Measurements from ENCODE around the gene CSE1L. TPM values are rescaled to one million over a fixed set of nuclear protein-coding genes. Genes with fewer than 3 reads are reported as not detected.

CSE1L gene
- total RNA-seq, 1 experiment from 2014 or later, result 295 TPM

GRCh38 chr20:49028684-49029083 is 17.4 kb upstream of the CSE1L start:
- no peak overlapping the region for H3K9ac ChIP-seq (ENCODE audit: low read length)
- H3K27ac ChIP-seq (ENCODE audit: low read length), result no peak overlapping the region
- no peaks in the 10 kb centered on the region for H3K79me2 ChIP-seq (ENCODE audit: low read length)
- DNase-seq (peak; percentile 29), ATAC-seq (peak; percentile 78; the same call in 1 of the 2 replicates)
- no peaks in the 10 kb centered on the region for H3K4me1 ChIP-seq (ENCODE audit: insufficient read depth, low read length)
- H4K20me1 ChIP-seq (ENCODE audit: low read length), result no peaks in the 10 kb centered on the region
- peaks cover 60% of the 10 kb centered on the region for H3K36me3 ChIP-seq (ENCODE audit: low read depth, low read length)
- no peak overlapping the region for H3K4me2 ChIP-seq (ENCODE audit: low read length)
- BruUV-seq (replicated peaks), result no TSS peak
- ChIA-PET CTCF (interaction anchor here (0.6 kb wide), 1 partner anchor 16 kb away, joined by 5 read pairs; no protein-coding TSS in a partner anchor), POLR2A (ENCODE audit: unreplicated experiment) (no interaction called here)
- intact Hi-C loops (cut with micrococcal nuclease), result no loop called here
- no peaks in the 10 kb centered on the region for H3K9me3 ChIP-seq (ENCODE audit: low read length)
- TF ChIP-seq EZH2 (IDR thresholded peaks at IDR 0.05; ENCODE audit: low read length, unreplicated experiment) (no peak), EZH2phosphoT487 (IDR thresholded peaks at IDR 0.05; ENCODE audit: borderline replicate concordance, low read length) (no peak), CTCF (conservative IDR thresholded peaks at IDR 0.05; ENCODE audit: low read depth, low read length) (peak; percentile 66)
- no peak overlapping the region for H2AFZ ChIP-seq (ENCODE audit: low read length)
- H3F3A ChIP-seq (ENCODE audit: low read length, unreplicated experiment), result no peaks in the 10 kb centered on the region
- no peak overlapping the region for H3K4me3 ChIP-seq (ENCODE audit: low read length)
- H3K27me3 ChIP-seq (ENCODE audit: low read length), result no peaks in the 10 kb centered on the region
- no peaks in the 10 kb centered on the region for H3K9me2 ChIP-seq (replicated peaks; ENCODE audit: low read length)

GRCh38 chr20:49029203-49029602 is 16.9 kb upstream of the CSE1L start:
- H3K9ac ChIP-seq (ENCODE audit: low read length), result no peak overlapping the region
- DNase-seq (no peak), ATAC-seq (no peak)
- no peaks in the 10 kb centered on the region for H3F3A ChIP-seq (ENCODE audit: low read length, unreplicated experiment)
- H4K20me1 ChIP-seq (ENCODE audit: low read length), result no peaks in the 10 kb centered on the region
- H3K4me2 ChIP-seq (ENCODE audit: low read length), result no peak overlapping the region
- H3K36me3 ChIP-seq (ENCODE audit: low read depth, low read length), result peaks cover 60% of the 10 kb centered on the region
- TF ChIP-seq EZH2 (IDR thresholded peaks at IDR 0.05; ENCODE audit: low read length, unreplicated experiment), result no peak
- TF ChIP-seq CTCF (conservative IDR thresholded peaks at IDR 0.05; ENCODE audit: low read depth, low read length), result no peak
- TF ChIP-seq EZH2phosphoT487 (IDR thresholded peaks at IDR 0.05; ENCODE audit: borderline replicate concordance, low read length), result no peak
- H2AFZ ChIP-seq (ENCODE audit: low read length), result no peak overlapping the region
- H3K9me3 ChIP-seq (ENCODE audit: low read length), result no peaks in the 10 kb centered on the region
- H3K4me1 ChIP-seq (ENCODE audit: insufficient read depth, low read length), result no peaks in the 10 kb centered on the region
- H3K27me3 ChIP-seq (ENCODE audit: low read length), result no peaks in the 10 kb centered on the region
- no peak overlapping the region for H3K4me3 ChIP-seq (ENCODE audit: low read length)
- no TSS peak for BruUV-seq (replicated peaks)
- POLR2A ChIA-PET (ENCODE audit: unreplicated experiment), result no interaction called here
- intact Hi-C loops (cut with micrococcal nuclease), result no loop called here
- no peaks in the 10 kb centered on the region for H3K9me2 ChIP-seq (replicated peaks; ENCODE audit: low read length)
- H3K27ac ChIP-seq (ENCODE audit: low read length), result no peak overlapping the region
- no peaks in the 10 kb centered on the region for H3K79me2 ChIP-seq (ENCODE audit: low read length)
- CTCF ChIA-PET, result interaction anchor here (0.6 kb wide), 1 partner anchor 15 kb away, joined by 5 read pairs; no protein-coding TSS in a partner anchor

- Histone ChIP-seq H2AFZ (ENCODE audit: low read length) (no peak overlapping the region), H3K79me2 (ENCODE audit: low read length) (no peaks in the 10 kb centered on the region), H3K4me3 (ENCODE audit: low read length) (no peak overlapping the region), H3K4me2 (ENCODE audit: low read length) (no peak overlapping the region), H3K9me3 (ENCODE audit: low read length) (no peaks in the 10 kb centered on the region), H3K27me3 (ENCODE audit: low read length) (no peaks in the 10 kb centered on the region), H4K20me1 (ENCODE audit: low read length) (no peaks in the 10 kb centered on the region), H3K9ac (ENCODE audit: low read length) (no peak overlapping the region), H3K4me1 (ENCODE audit: insufficient read depth, low read length) (no peaks in the 10 kb centered on the region), H3F3A (ENCODE audit: low read length, unreplicated experiment) (no peaks in the 10 kb centered on the region), H3K36me3 (ENCODE audit: low read depth, low read length) (peaks cover 61% of the 10 kb centered on the region), H3K9me2 (replicated peaks; ENCODE audit: low read length) (no peaks in the 10 kb centered on the region), H3K27ac (ENCODE audit: low read length) (no peak overlapping the region)
- POLR2A ChIA-PET (ENCODE audit: unreplicated experiment), result interaction anchor here (0.6 kb wide), 2 partner anchors 9 to 18 kb away, joined by 3 read pairs; no protein-coding TSS in a partner anchor
- DNase-seq (no peak), ATAC-seq (no peak)
- intact Hi-C loops (cut with micrococcal nuclease), result no loop called here
- no peak for TF ChIP-seq EZH2phosphoT487 (IDR thresholded peaks at IDR 0.05; ENCODE audit: borderline replicate concordance, low read length)
- TF ChIP-seq EZH2 (IDR thresholded peaks at IDR 0.05; ENCODE audit: low read length, unreplicated experiment), result no peak
- no peak for TF ChIP-seq CTCF (conservative IDR thresholded peaks at IDR 0.05; ENCODE audit: low read depth, low read length)
- no TSS peak for BruUV-seq (replicated peaks)
- CTCF ChIA-PET, result no interaction called here
Observed at GRCh38 chr20:49030954-49031619, 15.0 kb upstream of the CSE1L start.
